Measurements from ENCODE around the gene B4GALT4.
A peak's percentile ranks its signal among the peaks of the same experiment; 100 is the strongest.
"Not testable (repeated sequence)": the region's sequence is repeated elsewhere in the genome, so short reads cannot be mapped to it uniquely, and the experiment has no call there.

The B4GALT4 gene

GRCh38 chr3:119240591-119241434, at the start of gene B4GALT4:
B4GALT4 (minus strand) TSS chr3:119240878; CDS start chr3:119230099, 10,779 bp downstream.
- DNase-seq, result peak; percentile 91

GRCh38 chr3:119289404-119289770, 48.7 kb upstream of the B4GALT4 start:
- no peak for DNase-seq

DNA sequence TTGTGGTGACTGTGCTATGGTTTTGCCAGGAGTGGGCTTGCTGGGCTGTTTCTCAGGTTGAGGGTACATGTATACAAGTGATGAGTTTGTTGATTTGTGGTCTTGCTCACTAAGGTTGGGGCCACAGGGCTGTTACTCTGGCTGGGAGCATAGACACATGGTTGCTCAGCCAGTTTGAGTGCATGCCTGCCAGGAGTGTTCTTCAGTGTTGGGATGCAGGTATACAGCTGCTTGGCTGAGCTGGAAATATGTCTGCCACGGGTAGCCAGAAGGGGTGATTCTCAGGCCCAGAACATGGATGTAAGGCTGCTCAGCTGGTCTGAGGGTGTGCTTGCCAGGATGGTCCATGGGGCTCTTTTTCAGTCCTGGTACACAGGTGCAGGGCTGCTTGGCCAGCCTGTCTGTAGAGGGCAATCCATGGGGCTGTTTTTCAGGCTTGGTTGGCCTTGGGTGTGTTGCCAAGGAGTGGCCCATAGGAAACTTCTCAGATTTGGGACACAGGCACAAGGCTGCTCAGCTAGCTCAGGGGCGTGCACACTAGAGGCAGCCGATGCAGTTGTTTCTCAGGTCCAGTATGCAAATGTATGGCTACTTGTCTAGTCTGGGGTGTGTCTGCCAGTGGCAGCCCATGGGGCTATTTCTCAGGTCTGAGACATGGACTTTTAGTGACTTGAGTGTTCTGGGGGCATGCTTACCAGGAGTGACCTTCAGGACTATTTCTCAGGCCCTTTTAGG, 48.2 kb upstream of the B4GALT4 start:
- no peak for DNase-seq

DNA sequence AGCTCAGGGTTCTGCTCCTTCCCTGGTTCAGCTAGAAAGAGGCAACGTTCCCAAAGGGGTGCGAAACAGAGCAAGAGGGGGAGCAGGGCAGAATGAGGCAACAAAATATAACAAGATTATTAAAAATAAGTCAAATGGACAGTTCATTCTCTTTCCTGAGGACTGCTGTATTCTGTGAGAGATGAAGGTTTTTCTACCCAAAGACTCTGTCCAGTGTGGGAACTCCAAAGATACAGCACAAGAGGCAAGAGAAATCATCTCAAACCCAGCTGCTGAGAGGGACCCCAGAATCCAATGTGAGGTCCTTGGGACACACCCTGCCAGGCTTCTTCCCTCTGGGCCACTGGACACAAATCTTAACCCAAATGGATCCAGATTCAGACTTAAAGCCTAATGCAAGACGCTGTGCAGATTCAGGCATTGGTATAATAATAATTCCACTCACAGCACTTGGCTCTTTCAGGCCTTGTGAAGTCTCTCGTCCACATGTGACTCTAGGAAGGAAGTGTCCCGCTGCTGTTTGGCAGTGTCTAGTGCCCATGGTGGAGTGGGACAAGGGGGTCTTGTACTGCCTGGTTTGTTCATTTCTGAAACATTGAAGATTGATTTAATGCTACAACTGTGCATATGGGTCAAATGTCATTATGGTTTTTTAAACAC, 39.0 kb upstream of the B4GALT4 start:
- no peak for DNase-seq

GRCh38 chr3:119279101-119279554, 38.5 kb upstream of the B4GALT4 start:
- DNase-seq, result no peak

GRCh38 chr3:119276680-119277079, 36.0 kb upstream of the B4GALT4 start:
- DNase-seq, result no peak

- not testable (repeated sequence) for DNase-seq
Observed at GRCh38 chr3:119270212-119270611, 29.5 kb upstream of the B4GALT4 start.

GRCh38 chr3:119261055-119261454, 20.4 kb upstream of the B4GALT4 start:
- DNase-seq, result no peak

GRCh38 chr3:119259821-119260220, 19.1 kb upstream of the B4GALT4 start:
- DNase-seq, result no peak

DNA sequence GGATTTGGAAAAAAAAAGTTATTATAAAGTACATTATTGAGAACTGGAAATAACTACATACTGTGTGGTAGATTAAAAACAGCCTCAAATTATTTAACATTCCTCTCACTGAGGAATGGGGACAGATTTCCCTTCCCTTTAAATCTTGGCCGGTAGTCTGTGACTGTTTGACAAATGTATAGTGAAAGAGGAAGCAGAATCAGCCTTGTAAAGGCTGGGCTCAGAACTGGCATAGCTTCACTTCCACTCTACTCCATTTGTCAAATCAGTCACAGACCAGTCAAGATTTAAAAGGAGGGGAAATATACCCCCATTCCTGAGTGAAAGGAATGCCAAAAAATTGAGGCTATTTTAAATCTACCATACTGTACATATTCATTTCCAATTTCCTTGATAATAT, 18.2 kb upstream of the B4GALT4 start:
- DNase-seq, result no peak

DNA sequence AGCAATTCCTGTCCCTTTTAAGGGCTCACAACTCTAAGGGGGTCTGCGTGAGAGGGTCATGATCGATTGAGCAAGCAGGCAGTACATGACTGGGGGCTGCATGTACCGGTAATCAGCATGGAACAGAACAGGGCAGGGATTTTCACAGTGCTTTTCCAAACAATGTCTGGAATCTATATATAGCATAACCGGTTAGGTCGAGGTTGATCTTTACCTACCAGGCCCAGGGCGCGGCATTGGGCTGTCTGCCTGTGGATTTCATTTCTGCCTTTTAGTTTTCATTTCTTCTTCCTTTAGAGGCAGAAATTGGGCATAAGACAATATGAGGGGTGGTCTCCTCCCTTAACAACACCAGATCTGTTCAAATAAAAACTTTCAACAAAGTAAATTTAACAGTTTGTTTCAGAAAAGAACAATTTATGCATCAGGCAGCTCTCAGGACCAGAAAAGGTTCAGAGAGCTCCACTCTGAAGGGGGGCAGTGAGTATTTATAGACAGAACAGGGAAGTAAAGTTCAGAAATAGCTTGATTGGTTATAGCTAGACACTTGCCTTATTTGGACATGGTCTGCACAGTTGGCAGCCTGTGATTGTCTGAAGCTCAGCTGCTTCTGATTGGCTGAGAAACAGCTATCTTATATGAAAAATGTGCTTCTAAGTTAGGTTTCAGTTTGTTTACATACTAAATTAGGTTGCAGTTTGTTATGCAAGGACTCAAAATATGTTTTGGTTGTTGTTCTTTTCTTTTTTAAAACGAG, 17.2 kb upstream of the B4GALT4 start:
- DNase-seq, result peak; percentile 39

DNA sequence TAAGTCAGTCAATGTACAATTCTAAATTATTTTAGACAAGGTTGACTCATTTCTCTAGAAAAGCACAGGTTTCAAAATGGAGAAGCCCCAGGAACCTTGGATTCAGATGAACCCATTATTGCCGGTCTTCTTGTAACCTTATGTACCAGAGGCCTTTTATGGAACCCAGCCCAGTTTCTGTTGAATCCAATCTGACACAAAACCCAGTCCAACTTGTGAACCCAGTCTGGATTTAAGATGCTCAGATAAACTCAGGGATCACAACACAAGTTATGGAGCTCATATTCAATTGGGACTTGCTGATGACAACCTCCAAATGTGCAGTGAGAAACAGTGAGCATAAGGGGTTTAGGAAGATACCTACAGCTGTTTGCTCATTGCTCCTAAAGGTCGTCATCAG, 16.4 kb upstream of the B4GALT4 start:
- DNase-seq, result no peak

- no peak for DNase-seq
Observed at GRCh38 chr3:119255214-119255613, 14.5 kb upstream of the B4GALT4 start.

DNA sequence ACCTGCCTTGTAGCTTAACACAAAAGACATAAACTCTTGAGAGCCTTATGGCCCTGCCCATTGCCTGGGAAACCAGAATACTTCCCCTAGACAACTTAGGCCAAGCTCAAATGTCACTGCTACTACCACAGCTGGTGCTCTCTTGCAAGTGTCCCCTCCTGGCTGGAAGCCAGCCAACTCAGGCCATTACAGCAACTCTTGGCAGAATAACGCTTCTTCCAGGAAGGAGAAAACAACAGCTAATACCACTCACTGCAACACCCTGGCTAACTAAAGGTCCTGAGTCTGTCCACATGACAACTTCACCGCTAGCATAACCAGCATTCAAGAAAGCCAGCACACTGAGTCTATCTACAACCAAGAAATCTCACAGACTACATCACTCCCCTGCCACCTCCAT, 5.1 kb upstream of the B4GALT4 start:
- DNase-seq, result no peak

DNA sequence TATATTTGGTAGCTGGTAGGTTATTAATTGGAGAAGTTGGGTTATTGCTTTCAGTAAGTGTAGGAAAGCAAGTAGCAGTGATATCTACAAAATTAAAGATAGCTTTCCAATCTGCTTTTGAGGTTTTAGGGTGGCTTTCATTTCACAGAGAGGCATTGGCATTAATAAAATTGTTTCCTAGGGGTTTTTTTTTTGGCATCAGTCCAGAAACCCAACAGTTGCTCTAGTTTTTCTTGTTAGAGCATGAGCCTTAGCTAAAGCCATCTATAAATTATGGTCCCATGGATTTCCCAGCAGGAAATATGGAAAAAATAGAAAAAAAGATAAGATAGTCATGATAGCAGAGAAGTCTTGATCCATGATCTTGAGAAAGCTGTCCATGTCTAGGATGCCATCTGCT, 3.0 kb upstream of the B4GALT4 start:
- DNase-seq, result no peak

DNA sequence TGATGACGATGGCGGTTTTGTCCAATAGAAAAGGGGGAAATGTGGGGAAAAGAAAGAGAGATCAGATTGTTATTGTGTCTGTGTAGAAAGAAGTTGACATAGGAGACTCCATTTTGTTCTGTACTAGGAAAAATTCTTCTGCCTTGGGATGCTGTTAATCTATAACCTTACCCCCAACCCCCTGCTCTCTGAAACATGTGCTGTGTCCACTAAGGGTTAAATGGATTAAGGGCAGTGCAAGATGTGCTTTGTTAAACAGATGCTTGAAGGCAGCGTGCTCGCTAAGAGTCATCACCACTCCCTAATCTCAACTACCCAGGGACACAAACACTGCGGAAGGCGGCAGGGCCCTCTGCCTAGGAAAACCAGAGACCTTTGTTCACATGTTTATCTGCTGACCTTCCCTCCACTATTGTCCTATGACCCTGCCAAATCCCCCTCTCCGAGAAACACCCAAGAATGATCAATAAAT, 2.4 kb upstream of the B4GALT4 start:
- not testable (repeated sequence) for DNase-seq

- not testable (repeated sequence) for DNase-seq
Observed at GRCh38 chr3:119242387-119243057, 1.8 kb upstream of the B4GALT4 start.

DNA sequence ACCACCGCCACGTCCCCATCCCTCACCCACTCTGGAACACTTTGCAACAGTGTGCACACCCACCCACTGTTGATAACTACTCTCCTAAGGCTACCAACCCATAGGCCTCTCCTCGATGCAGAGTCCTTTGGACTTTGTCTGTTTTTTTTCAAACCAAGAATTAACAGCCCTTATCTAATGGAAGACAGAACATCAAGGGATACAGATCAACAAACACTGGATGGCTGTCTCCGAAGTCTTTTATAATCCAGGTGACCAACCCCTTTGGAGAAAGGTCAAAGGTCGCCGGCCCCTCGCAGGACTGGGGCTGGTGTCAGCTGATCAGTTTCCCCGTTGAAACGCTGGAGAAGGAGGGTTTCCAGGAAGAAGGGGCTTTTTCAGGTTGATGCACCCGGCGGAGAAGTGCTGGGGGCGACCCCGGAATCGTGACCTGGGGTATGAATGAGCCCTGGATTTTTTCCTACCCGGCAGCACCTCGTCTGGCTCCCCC, 532 bp downstream of the B4GALT4 start:
- peak; percentile 20 for DNase-seq

GRCh38 chr3:119239206-119239820, 1.4 kb downstream of the B4GALT4 start:
- DNase-seq, result no peak

GRCh38 chr3:119238363-119238762, 2.3 kb downstream of the B4GALT4 start:
- DNase-seq, result no peak

GRCh38 chr3:119237299-119237698, 3.4 kb downstream of the B4GALT4 start:
- no peak for DNase-seq
